Nephron progenitor cell (in vitro differentiated cells): ENCODE measurements around the gene PPP1R14B.

ENCODE experiments used
- DNase-seq: peaks from one replicate; pipeline ENCODE4 v3.0.0; 2021
- H3K27ac Mint-ChIP-seq: 2 replicates; pipeline ENCODE4 v1.8.0; 2021; ENCODE audit warnings: mild to moderate bottlenecking, moderate library complexity, mixed read lengths
- H3K27me3 Mint-ChIP-seq: 2 replicates; pipeline ENCODE4 v1.8.0; 2021; ENCODE audit warnings: mild to moderate bottlenecking, low read depth, mixed read lengths; ENCODE audit not compliant: poor library complexity
- H3K36me3 Mint-ChIP-seq: 2 replicates; pipeline ENCODE4 v1.8.0; 2021; ENCODE audit warnings: low read depth, mixed read lengths
- H3K4me1 Mint-ChIP-seq: 2 replicates; pipeline ENCODE4 v1.8.0; 2021; ENCODE audit warnings: mixed read lengths
- H3K4me3 Mint-ChIP-seq: 2 replicates; pipeline ENCODE4 v1.8.0; 2021; ENCODE audit warnings: mild to moderate bottlenecking, moderate library complexity, mixed read lengths
- H3K9me3 Mint-ChIP-seq: 2 replicates; pipeline ENCODE4 v1.8.0; 2021; ENCODE audit warnings: mild to moderate bottlenecking, moderate library complexity, mixed read lengths
- TF ChIP-seq, protein P1 (sequence below): fragments of 200-600 bp; sonication (generic); IDR thresholded peaks from 2 replicates; pipeline ENCODE4 v1.5.0; 2021; ENCODE audit warnings: antibody characterized with exemption

Gene PPP1R14B

GRCh38 chr11:64287676-64288352, 41.1 kb upstream of the PPP1R14B start:
- TF ChIP-seq, protein P1, sequence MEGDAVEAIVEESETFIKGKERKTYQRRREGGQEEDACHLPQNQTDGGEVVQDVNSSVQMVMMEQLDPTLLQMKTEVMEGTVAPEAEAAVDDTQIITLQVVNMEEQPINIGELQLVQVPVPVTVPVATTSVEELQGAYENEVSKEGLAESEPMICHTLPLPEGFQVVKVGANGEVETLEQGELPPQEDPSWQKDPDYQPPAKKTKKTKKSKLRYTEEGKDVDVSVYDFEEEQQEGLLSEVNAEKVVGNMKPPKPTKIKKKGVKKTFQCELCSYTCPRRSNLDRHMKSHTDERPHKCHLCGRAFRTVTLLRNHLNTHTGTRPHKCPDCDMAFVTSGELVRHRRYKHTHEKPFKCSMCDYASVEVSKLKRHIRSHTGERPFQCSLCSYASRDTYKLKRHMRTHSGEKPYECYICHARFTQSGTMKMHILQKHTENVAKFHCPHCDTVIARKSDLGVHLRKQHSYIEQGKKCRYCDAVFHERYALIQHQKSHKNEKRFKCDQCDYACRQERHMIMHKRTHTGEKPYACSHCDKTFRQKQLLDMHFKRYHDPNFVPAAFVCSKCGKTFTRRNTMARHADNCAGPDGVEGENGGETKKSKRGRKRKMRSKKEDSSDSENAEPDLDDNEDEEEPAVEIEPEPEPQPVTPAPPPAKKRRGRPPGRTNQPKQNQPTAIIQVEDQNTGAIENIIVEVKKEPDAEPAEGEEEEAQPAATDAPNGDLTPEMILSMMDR, result no peak
- no peaks in the 10 kb centered on the region for H3K9me3 Mint-ChIP-seq

DNA sequence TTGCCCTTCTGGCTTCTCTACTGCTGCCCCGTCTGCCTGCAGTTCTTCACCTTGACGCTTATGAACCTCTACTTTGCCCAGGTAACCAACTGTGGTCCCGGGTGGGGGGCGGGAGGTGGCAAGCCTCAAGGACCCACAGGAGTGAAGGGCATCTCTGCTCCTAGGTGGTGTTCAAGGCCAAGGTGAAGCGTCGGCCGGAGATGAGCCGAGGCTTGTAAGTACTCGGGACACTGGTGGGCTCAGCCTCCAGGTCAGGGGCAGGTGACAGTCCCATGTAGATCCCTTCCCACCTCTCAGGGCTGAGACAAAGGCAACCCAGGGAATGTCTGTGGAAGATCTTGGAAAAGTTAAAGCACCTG, 40.0 kb upstream of the PPP1R14B start:
- TF ChIP-seq, protein P1, result no peak
- H3K27ac Mint-ChIP-seq, result no peak overlapping the region
- H3K4me3 Mint-ChIP-seq, result peak overlapping the region; percentile 82
- peaks cover 19% of the 10 kb centered on the region for H3K4me1 Mint-ChIP-seq
- no peaks in the 10 kb centered on the region for H3K9me3 Mint-ChIP-seq
- H3K36me3 Mint-ChIP-seq, result peaks cover 5% of the 10 kb centered on the region
- no peak for DNase-seq
- peaks cover 30% of the 10 kb centered on the region for H3K27me3 Mint-ChIP-seq

More at GRCh38 chr11:64287676-64288352, 41.1 kb upstream of the PPP1R14B start:
- H3K27me3 Mint-ChIP-seq, result peaks cover 37% of the 10 kb centered on the region
- no peak overlapping the region for H3K4me3 Mint-ChIP-seq
- peaks cover 17% of the 10 kb centered on the region for H3K4me1 Mint-ChIP-seq
- H3K36me3 Mint-ChIP-seq, result no peaks in the 10 kb centered on the region
- H3K27ac Mint-ChIP-seq, result no peak overlapping the region
- no peak for DNase-seq

- peak overlapping the region; percentile 82 for H3K4me3 Mint-ChIP-seq
- H3K4me1 Mint-ChIP-seq, result peaks cover 19% of the 10 kb centered on the region
- no peak for DNase-seq
- TF ChIP-seq, protein P1, result no peak
- H3K27ac Mint-ChIP-seq, result no peak overlapping the region
- H3K27me3 Mint-ChIP-seq, result peaks cover 28% of the 10 kb centered on the region
- no peaks in the 10 kb centered on the region for H3K9me3 Mint-ChIP-seq
- H3K36me3 Mint-ChIP-seq, result peaks cover 11% of the 10 kb centered on the region
Measured at GRCh38 chr11:64285885-64286800, 39.4 kb upstream of the PPP1R14B start.

- DNase-seq, result peak; percentile 92
- H3K4me1 Mint-ChIP-seq, result peaks cover 14% of the 10 kb centered on the region
- TF ChIP-seq, protein P1, result no peak
- peak within 1 kb of the TSS; percentile 79 for H3K27ac Mint-ChIP-seq
- no peaks in the 10 kb centered on the region for H3K9me3 Mint-ChIP-seq
- peaks cover 19% of the 10 kb centered on the region for H3K27me3 Mint-ChIP-seq
- peaks cover 14% of the 10 kb centered on the region for H3K36me3 Mint-ChIP-seq
- peak within 1 kb of the TSS; percentile 88 for H3K4me3 Mint-ChIP-seq
Measured at GRCh38 chr11:64284962-64285884, 38.5 kb upstream of the PPP1R14B start, which contains the start of gene GPR137. TSS of gene GPR137 (plus strand) at chr11:64285848. CDS start at chr11:64286525, 677 bp downstream.

DNA sequence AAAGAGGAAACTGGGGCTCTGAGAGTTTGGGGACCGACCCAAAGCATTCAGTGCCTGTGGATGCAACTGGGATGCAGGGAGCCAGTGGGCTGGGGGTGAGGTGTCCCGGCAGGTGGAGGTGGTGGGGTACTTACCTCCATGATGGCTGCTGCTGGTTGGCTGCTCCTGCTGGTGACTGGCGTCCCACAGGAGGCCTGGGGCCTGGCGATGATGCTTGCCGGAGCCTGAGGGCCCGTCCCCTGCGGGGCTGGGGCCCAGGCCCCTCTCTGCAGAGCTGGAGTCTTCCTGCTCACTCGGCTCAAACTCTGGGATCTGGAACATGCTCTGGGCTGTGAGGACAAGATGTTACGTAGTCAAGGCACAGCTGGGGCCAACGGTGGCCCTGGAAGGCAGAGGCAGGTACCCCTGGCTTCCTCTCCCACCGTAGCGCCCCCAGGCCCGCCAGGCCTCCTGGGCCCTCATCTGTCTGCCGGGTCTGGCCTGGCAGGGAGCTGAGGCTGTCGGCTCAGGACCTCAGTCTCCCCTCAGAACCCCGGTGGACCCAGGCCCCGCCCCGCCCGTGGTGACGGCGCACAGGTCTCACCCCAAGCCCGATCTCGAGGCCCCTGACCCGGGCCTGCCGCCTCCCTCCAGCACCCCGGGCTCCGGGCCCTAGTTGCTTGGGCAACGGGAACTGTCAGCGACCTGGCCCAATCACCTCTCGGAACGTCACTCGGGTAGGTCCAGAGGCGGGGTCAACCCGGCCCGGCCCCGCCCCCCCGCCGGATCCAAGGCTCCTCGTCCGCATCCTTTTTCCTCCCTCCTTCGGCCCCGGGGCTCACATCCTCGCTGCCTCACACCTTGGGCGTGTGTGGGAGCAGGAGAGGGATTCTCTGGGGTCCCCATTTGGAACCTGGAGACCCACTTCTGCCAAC, 37.6 kb upstream of the PPP1R14B start, which contains the start of gene BAD:
TSS of gene BAD (minus strand) at position 618 of the 914 bp plus-strand sequence. CDS start at position 321, 297 bp downstream.
- Mint-ChIP-seq H3K27ac (peak within 1 kb of the TSS; percentile 79), H3K4me1 (peaks cover 14% of the 10 kb centered on the region), H3K36me3 (peaks cover 14% of the 10 kb centered on the region), H3K27me3 (peaks cover 9% of the 10 kb centered on the region), H3K9me3 (no peaks in the 10 kb centered on the region), H3K4me3 (peak within 1 kb of the TSS; percentile 88)
- DNase-seq, result peak; percentile 97
- TF ChIP-seq, protein P1, result no peak
